ENCODE data around the gene DACH1. TPM values are rescaled to one million over a fixed set of nuclear protein-coding genes. Genes with fewer than 3 reads are reported as not detected.

DACH1 gene
- total and polyA plus RNA-seq, 2 donors (not counting 3 experiments of a cell fraction or from before 2014, with no cell fraction given) = 8.6 to 28.3 TPM

- Histone ChIP-seq H3K79me2 (ENCODE audit: control insufficient read depth, insufficient read depth, low read length) (no peaks in the 10 kb centered on the region), H3K27ac (ENCODE audit: insufficient read depth, low read depth, low read length) (no peak overlapping the region), H3K27me3 (ENCODE audit: control insufficient read depth in 2 of 2, insufficient read depth in 2 of 2, low read length in 2 of 2) (no peaks in the 10 kb centered on the region), H3K4me3 (replicated peaks in 1 of 3; ENCODE audit: insufficient read depth in 1 of 3, low read depth in 1 of 3, low read length in 3 of 3) (no peak overlapping the region), H4K20me1 (replicated peaks; ENCODE audit: control insufficient read depth, extremely low read depth, insufficient read depth, low read length) (no peaks in the 10 kb centered on the region), H3K9ac (replicated peaks; ENCODE audit: extremely low read depth, insufficient read depth, low read length) (no peak overlapping the region), H3K4me2 (ENCODE audit: insufficient read depth, low read length) (no peak overlapping the region), H3K36me3 (ENCODE audit: control insufficient read depth in 2 of 2, extremely low read depth in 1 of 2, insufficient read depth in 2 of 2, low read length in 2 of 2) (no peaks in the 10 kb centered on the region), H2AFZ (ENCODE audit: low read depth, low read length) (no peak overlapping the region), H3K4me1 (ENCODE audit: control insufficient read depth, extremely low read depth, insufficient read depth, low read length) (no peaks in the 10 kb centered on the region), H3K9me3 (replicated peaks; ENCODE audit: control insufficient read depth, insufficient read depth, low read length) (no peaks in the 10 kb centered on the region), H3K9me1 (replicated peaks; ENCODE audit: control insufficient read depth, extremely low read depth, insufficient read depth, low read length) (no peaks in the 10 kb centered on the region)
- no peak for DNase-seq (ENCODE audit: low read depth, low spot score)
- intact Hi-C loops (cut with micrococcal nuclease) (no loop called here), dilution Hi-C loops (cut with MboI; ENCODE audit: extremely low pct_ligation_motif_present, low sequenced_read_pairs) (no loop called here)
- FAIRE-seq = no peak
- BruUV-seq (replicated peaks) = no TSS peak
- CTCF ChIA-PET = no interaction called here
- POLR2A ChIA-PET = no interaction called here
- no peak for TF ChIP-seq POLR2A (IDR thresholded peaks at IDR 0.05; ENCODE audit: low read depth, low read length)
- TF ChIP-seq MAX (IDR thresholded peaks at IDR 0.05; ENCODE audit: insufficient read depth, insufficient read length) = no peak
- TF ChIP-seq MYC (IDR thresholded peaks at IDR 0.05; ENCODE audit: low read depth, low read length) = no peak
- no peak for TF ChIP-seq JUN (IDR thresholded peaks at IDR 0.05; ENCODE audit: borderline replicate concordance, insufficient read depth, insufficient read length, low read depth)
- TF ChIP-seq FOS (IDR thresholded peaks at IDR 0.05; ENCODE audit: borderline replicate concordance, insufficient read depth, low read length) = no peak
- no peak for TF ChIP-seq GATA2 (IDR thresholded peaks at IDR 0.05; ENCODE audit: insufficient read depth, insufficient read length, low read depth, low read length)
- no peak for TF ChIP-seq EZH2 (IDR thresholded peaks at IDR 0.05; ENCODE audit: borderline replicate concordance, low read depth, low read length, severe bottlenecking)
- TF ChIP-seq CTCF (IDR thresholded peaks at IDR 0.05; ENCODE audit: extremely low read depth in 1 of 2, insufficient read depth in 1 of 2, low read depth in 1 of 2, low read length in 2 of 2) = no peak
- no peak for TF ChIP-seq POLR2AphosphoS5 (IDR thresholded peaks at IDR 0.05; ENCODE audit: insufficient read depth, low read depth, low read length)
Observed at GRCh38 chr13:71457645-71458044, 409.4 kb downstream of the DACH1 start.

All from endothelial cell of umbilical vein (primary cell).